K562 (cell line): ENCODE data around the gene ITGA1.

Experiments used
- BRCA1 ChIP-seq, 2 experiments: fragments of 450-650 bp in 1 of 2; sonication (generic) in 1 of 2; formaldehyde crosslinking in 1 of 2; IDR thresholded peaks; 2 replicates each; pipeline versions ENCODE4 v1.5.0 to v1.6.1; 2017 to 2020; ENCODE audit warnings: mild to moderate bottlenecking in 1 of 2, missing genetic modification reagents in 1 of 2
- FOS ChIP-seq: IDR thresholded peaks from 3 replicates; pipeline ENCODE4 v1.6.1; 2011; ENCODE audit not compliant: insufficient read length; ENCODE audit errors: extremely low read depth
- MXI1 ChIP-seq: IDR thresholded peaks from 2 replicates; pipeline ENCODE4 v1.6.1; 2011; ENCODE audit warnings: low read depth, mild to moderate bottlenecking, improper control_type of control experiment, low read length
- RCOR1 ChIP-seq, 2 experiments: IDR thresholded peaks; 2 replicates each; pipeline ENCODE4 v1.6.1; 2012; ENCODE audit warnings: low read depth in 2 of 2, low read length in 2 of 2, borderline replicate concordance in 1 of 2, improper control_type of control experiment in 1 of 2
- SP2 ChIP-seq: IDR thresholded peaks from 2 replicates; pipeline ENCODE4 v1.6.1; 2011; ENCODE audit warnings: mild to moderate bottlenecking, low read depth, low read length, moderate library complexity; ENCODE audit not compliant: poor library complexity, severe bottlenecking; ENCODE audit errors: extremely low read depth
- USF2 ChIP-seq: sonication (generic); formaldehyde crosslinking; IDR thresholded peaks from 2 replicates; pipeline ENCODE4 v1.5.0; 2020; ENCODE audit warnings: missing genetic modification reagents
- ZBTB43 ChIP-seq: sonication (generic); formaldehyde crosslinking; IDR thresholded peaks from 2 replicates; pipeline ENCODE4 v1.8.0; 2023; ENCODE audit warnings: mild to moderate bottlenecking, missing genetic modification reagents
- TF ChIP-seq, protein P1 (sequence below), 3 experiments: IDR thresholded peaks in 2 of 3; conservative IDR thresholded peaks in 1 of 3; 2 replicates each; pipeline ENCODE4 v1.5.1; 2011 to 2012; ENCODE audit warnings: low read length in 3 of 3, mild to moderate bottlenecking in 3 of 3, control low read depth in 2 of 3, improper control_type of control experiment in 1 of 3, inconsistent platforms in 1 of 3, low read depth in 1 of 3, mixed read lengths in 1 of 3, moderate library complexity in 1 of 3; ENCODE audit not compliant: insufficient read depth in 2 of 3

DNA sequence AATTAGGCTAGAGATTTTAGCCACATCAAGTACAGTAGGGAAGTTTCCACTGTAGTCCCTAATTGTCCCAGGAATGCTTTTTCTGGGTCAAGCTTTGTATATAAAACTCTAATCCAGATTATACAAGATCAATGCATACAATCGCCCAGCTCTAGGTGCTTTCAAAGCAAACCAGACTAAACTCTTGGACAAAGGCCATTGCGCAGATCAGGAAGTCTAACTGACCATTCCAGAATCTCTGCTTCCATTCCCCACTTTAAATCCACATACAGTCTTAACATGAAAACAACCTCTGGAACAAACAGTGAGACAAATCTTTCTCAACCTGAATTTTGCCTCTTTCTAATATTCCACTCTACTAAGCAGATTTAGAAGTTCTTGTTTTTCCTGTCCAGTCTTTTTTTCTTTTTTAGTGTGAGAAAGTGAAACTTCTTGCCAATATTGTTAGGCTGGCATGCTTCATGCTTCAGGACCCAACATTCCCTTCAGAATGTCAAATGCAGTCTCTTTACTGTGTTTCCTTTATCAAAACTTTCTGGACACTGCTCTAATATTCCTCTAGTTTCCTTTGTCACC is 76.1 kb downstream of the ITGA1 start:
- TF ChIP-seq BRCA1 (IDR thresholded peaks at IDR 0.05) = no peak
- TF ChIP-seq BRCA1 (CRISPR knock-in tag; IDR thresholded peaks at IDR 0.05) = no peak
- TF ChIP-seq RCOR1 (IDR thresholded peaks at IDR 0.05; ENCODE audit: borderline replicate concordance in 1 of 2, low read depth in 2 of 2, low read length in 2 of 2) = no peak
- no peak for TF ChIP-seq FOS
- TF ChIP-seq SP2 = no peak
- no peak for TF ChIP-seq ZBTB43
- no peak for TF ChIP-seq USF2 (CRISPR knock-in tag)
- no peak for TF ChIP-seq MXI1
- TF ChIP-seq, protein P1, sequence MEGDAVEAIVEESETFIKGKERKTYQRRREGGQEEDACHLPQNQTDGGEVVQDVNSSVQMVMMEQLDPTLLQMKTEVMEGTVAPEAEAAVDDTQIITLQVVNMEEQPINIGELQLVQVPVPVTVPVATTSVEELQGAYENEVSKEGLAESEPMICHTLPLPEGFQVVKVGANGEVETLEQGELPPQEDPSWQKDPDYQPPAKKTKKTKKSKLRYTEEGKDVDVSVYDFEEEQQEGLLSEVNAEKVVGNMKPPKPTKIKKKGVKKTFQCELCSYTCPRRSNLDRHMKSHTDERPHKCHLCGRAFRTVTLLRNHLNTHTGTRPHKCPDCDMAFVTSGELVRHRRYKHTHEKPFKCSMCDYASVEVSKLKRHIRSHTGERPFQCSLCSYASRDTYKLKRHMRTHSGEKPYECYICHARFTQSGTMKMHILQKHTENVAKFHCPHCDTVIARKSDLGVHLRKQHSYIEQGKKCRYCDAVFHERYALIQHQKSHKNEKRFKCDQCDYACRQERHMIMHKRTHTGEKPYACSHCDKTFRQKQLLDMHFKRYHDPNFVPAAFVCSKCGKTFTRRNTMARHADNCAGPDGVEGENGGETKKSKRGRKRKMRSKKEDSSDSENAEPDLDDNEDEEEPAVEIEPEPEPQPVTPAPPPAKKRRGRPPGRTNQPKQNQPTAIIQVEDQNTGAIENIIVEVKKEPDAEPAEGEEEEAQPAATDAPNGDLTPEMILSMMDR (IDR thresholded peaks at IDR 0.05 in 2 of 3, conservative IDR thresholded peaks at IDR 0.05 in 1 of 3; ENCODE audit: insufficient read depth in 2 of 3, low read depth in 1 of 3, low read length in 3 of 3) = no peak
